Activated CD4-positive, alpha-beta T cell treated with anti-CD3 and anti-CD28 coated beads, Interleukin-2, amount 50 U/mL, for 24 hours (primary cell): Measurements from ENCODE around the gene FAM174B.

Source experiments
- DNase-seq, 2 donors: peaks; one replicate each; pipeline ENCODE4 v3.0.0-alpha.2; 2020; ENCODE audit warnings: low read depth in 1 of 2, low spot score in 1 of 2

The FAM174B gene

DNA sequence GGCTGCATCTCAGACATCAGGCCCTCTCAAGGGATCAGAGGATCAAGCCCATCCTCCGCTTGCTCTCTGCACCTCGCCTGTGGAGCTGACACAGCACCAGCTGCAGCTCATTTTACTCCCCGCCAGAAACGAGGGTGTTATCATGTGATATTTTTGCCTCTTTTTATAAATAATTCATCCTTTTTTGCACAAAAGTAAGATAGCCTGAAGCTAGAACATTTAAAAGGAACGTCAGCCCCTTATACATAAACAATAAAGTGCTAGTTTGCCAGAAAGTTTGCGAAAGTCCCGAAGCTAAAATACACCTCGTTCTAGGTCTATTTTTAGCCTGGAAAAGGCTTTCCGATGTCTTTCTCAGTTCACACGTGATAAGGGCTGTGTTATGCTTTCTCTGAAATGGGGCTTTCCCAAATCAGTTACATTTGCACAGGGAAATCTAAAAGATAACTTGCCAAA, 9.6 kb upstream of the FAM174B start:
- DNase-seq = no peak

DNA sequence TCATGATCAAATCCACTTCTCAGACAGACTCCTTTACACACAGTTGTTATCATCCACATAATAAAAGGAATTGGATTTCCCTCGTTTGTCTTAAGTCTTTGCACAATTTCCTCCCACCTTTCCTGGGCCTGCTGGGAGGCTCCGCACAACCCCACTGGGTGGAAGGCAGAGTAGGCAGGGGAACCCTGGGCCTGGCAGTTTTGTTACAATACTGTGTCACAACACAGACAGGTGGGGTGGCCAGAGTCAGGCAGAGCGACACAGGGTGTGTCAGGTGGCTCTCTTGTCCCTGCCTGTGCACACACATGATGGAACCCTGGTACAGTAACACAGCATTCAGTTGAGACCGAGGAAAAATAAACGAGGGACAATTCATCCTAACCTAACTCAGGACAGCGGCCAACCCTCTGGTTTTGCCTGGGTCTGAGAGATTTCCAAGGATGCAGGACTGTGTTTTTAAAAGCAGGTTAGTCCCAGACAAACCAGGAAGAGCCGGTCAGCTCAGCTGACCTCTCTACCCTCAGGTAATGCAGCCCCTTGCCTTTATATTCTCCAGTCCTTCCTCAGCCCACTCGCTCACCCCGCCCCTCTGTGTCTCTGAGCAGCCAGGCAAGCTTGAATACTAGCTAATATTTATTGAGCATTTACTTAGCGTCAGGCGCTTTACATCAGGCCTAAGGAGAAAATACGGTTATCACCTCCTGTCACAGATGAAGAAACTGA, 8.8 kb upstream of the FAM174B start:
- no peak for DNase-seq

DNA sequence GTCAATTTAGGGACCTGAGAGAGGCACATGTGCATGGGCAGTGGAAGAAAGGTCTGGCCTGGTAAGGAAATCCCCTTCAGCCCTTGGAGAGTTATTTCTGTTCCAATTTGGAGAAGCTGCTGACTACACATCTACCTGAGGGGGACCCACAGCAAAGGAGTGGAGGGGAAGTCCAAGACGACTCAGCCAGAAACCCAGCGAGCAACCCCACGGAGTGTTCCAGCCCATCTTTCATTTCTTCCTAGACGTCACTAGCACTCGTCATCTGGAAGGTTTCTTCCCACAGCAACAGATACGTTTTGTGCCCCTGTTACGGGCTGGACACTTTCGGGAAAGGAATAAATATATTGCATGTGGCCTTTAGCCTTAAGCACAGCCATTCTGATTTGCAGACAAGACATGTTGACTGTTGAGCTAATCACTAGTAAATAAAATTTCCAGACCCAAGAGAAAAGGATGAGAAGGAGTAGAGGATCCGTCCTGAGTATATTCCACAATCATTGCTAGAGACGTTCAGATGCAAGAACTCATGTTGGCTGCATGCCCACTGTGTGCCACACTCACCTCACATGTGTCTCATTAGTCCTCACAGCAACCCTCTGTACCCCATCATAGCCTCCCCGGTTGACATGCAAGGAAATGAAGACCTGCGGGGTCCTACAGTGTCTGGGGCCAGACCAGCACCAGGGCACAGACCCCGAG, 7.8 kb upstream of the FAM174B start:
- DNase-seq = peak in 1 of 2 donors; percentile 14

DNA sequence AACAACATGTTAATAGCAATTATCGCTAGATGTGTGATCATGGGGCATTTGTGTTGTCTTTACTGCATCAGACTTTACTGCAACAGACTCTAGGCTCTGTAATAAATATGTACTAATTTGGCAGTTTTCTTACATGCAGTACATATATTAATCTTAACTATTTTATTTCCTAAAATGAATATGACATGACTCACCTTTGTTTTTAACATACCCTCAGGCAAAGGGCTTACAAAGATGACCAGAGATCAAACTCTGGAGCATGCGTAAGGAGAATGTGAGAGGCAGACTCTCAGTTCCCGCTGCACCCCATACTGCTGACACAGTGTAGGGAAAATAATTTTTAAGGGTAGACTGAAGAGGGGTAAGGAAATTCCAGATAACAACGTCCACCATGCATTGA, 7.2 kb upstream of the FAM174B start:
- DNase-seq = no peak

DNA sequence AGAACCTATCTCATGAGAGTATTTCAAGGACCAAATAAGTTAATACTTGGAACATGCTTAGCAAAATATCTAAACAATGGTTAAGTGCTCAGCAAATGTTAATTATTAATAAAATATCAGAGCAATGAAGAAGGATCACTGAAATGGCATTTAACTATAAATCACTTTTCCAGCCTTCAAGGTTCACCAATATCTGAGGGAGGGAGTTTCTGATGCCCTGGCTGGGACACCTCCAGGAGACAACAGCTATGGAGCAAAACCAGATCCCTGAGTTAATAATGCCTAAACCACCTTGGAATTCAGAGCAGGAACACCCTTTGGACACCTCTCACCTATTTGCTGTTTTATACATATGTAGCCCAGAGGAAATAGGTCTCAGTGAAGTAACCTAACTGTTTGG, 6.4 kb upstream of the FAM174B start:
- no peak for DNase-seq

DNA sequence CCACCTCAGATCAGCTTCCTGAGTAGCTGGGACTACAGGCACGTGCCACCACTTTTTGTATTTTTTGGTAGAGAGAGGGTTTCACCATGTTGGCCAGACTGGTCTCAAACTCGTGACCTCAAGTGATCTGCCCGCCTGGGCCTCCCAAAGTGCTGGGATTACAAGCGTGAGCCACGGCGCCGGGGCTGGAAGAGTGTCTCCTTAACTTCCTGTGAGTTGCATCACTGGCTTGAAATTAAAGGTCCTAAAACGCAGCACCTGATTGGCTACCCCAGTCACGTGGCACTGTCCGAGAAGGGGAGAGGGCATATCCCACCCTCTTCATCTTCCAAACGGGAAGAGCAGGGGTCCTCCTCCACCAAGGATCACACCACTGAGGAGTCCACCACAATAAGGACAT, 5.5 kb upstream of the FAM174B start:
- DNase-seq = no peak

DNA sequence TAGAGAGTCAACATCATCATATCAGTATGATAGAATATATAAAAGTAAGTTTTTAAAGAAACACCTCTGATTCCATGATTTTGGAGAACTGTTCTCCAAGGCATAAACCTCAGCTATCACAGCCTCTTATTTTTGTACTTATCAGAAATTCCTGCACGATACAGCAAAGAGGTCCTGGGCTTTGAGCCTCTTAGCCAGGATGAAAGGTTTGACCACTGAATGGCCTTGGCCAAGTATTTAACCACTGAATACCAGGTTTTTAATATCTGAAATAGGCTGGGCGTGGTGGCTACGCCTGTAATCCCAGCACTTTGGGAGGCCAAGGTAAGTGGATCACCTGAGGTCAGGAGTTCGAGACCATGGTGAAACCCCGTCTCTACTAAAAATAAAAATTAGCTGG, 1.9 kb upstream of the FAM174B start:
- DNase-seq = no peak

DNA sequence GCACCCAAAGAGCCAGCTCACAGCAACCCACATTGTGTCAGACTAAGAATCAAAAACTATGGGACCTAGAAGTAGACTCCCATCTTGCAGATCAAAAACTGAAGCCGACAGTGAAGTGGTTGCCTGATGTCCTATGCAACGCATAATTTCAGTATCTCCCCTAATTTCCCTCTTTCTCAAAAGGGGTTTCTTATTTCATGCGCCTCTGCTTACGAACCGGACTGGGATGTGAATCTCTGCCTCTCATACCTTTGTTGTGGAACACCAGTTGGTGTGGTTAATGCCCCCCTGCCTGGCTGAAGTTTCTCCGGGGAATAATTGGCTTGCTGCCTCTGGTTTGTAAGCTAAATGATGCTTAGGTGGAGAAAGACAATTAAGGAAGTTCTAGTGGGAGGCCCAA, 514 bp upstream of the FAM174B start:
- DNase-seq = no peak

DNA sequence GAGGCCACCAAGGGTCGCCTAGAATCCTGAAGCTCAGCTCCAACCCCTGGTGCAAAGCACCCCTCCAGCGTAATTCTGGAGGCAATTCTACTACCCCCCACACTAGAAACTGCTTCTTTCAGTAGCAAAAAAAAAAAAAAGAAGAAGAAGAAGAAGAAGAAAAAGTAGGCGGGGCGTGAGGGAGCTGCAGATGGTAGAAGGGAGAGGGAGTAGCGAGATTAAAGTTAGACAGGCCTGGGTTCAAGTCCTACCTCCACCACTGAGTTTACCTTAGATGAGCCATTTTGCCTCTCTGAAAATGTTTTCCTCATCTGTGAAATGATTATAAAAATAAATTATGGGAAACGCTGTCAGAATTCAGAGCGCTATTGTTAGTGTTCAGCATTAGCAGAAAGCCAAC, 913 bp downstream of the FAM174B start:
- DNase-seq = no peak

DNA sequence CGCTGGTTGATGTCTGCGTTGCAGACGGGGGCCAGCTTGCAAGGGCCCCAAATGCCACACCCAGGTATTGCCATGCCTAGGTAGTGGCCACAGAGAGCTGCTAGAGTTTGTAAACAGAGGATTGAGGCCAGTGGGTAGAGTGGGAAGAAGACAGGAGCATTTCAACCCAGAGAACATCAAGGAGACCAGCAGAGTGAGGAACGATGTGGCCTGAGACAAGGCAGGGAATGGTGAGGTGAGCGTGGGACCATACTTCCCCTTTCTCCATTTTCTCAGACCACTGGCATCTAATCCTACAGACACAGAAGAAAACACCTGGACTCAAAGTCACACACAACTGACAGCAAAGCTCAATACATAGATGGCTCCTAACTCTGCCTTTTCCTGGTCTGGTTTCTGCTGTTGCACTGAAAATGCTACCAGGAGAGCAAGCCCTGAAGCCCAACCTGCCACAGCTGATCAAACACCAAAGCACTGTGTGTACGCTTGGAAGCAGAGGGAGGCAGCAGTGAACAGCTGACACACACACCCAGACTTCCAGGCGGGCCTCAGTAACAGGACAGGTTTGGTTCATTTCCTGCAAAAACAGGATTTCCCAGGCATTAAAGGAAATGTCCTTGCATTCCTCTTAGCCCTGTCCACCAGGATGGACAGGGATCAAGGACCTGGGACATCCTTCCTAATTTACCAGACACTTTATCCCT, 1.6 kb downstream of the FAM174B start:
- no peak for DNase-seq

DNA sequence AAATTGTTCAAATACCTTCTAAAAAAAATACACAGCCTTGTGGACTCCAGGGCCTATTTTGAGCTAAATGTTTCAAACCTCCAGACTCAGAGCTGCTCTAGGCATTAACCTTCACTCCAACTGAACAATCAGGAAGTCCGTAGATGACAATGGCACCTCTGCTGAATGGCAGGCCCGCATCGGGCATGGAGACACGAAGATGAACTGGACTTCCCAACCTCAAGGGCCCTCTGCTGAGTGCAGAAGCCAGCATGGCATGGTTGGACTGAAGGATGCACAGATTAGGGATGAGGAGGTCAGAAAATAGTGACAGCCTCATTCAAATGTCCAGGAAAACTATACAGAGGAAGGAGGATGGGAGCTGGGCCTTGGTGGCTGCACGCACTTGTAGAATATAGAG, 2.2 kb downstream of the FAM174B start:
- DNase-seq = no peak

DNA sequence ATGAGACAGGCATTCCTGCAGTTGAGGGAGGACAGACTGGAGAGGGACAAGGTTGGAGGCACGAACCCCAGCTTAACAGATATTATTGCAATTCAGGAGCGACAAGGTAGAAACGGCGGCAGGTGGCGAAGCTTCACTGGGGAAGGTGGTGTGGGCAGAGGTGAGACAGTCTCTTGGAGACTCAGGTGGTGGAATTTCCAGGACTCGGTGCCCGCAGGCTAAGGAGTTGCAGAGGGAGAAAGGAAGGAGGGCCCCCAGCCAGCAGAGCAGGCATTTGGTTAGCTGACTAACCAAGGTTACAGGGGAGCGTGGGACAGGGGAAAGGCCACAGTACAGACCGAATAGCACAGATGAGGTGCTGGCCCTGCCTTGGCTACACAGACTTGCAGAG, 3.0 kb downstream of the FAM174B start:
- no peak for DNase-seq

DNA sequence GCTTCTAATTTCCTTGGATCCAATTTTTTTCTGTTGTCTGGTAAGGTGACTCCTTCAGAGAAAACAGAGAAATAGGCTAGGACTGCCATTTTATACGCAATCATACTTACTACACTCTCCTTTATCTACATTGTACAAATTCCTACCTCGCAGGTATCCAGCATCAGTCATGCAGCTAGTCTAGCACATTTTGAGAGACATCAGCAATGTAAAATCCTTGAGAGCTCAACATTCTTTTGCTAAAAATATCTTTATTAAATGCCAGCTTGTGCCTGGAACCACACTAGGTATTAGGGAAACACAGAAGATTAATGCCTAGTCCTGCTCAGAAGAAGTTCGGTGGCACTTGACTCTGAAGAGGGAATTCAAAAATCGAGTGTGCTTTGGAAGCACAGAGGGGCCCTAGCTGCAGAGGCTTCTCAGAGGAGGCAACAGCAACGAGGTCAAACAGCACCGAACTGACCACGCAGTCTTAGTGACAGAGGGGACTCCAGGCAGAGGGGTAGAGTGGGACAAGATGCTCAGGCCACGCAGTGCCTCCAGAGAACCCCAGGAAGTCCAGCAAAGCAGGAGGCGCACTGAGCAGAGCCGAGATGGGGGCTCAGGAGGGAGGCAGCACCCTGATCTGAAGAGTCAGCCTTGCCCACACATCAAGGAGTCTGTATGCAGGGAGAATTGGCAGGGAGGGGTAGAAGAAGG, 3.5 kb downstream of the FAM174B start:
- no peak for DNase-seq

DNA sequence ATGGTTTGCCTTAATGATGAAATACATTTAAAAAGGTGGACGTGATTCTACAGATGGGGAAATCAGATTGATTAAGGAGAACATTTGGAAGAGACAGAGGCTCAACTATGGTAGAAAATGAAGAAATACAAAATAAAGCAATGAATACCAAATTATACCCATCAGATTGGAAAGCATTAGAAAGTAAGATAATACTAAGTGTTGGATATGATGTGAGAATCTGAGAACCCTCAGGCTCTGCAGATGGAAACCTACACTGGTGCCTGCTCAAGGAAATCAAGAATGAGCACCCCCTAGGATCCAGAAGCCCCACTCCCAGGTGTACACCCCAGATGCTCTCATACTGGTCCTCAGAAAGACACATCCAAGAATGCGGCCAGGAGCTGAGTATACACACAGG, 4.6 kb downstream of the FAM174B start:
- no peak for DNase-seq

DNA sequence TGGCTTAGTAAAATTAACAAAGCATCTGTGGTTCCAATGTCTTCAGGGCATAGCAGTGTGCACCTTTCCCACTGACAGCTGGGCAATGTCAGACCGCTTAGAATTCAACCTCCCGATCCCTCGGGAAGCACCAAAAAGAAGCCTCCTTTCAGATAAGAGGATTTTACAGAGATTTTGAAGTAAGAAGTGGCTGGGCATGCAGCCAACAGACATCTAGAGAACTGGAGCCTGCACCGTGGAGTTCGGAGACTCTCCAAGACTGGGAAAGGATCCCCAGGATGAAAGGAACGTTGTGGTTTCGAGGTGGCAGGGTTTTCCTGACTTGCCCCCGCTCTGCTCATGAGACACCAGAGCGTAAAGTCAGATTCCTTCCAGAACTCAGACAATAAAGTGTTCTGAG, 5.3 kb downstream of the FAM174B start:
- DNase-seq = no peak

DNA sequence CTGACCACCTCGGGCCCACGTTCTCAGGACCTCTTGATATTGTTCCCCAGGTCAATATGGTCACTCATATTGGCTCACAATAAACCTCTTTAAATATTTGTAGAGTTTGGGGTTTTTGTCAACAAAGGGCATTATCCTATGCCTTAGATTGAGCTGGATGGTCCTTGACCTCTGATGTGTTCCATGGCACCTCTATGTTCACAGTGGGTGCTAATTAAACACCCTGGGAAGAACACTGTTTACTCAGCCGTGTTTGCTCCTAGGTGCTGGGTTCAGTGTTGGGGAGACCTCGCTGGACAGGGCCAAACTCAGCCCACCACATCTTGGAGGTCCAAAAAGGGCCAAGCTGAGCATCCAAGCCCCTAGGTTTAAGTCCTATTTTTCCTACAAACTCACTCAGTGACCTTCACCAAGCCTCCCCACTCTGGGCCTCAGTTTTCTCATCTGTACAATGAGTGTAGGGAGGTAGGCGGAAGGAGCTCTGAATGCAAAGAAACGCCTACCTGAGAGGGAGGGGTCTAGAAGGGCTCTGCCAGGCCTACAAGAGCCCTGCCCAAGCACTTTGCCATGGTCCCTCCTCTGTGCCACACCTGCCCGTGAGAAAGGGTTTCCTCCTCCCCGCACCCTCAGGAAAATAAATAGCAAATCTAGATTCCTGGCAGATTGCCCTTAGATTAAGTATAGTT, 7.2 kb downstream of the FAM174B start:
- no peak for DNase-seq

DNA sequence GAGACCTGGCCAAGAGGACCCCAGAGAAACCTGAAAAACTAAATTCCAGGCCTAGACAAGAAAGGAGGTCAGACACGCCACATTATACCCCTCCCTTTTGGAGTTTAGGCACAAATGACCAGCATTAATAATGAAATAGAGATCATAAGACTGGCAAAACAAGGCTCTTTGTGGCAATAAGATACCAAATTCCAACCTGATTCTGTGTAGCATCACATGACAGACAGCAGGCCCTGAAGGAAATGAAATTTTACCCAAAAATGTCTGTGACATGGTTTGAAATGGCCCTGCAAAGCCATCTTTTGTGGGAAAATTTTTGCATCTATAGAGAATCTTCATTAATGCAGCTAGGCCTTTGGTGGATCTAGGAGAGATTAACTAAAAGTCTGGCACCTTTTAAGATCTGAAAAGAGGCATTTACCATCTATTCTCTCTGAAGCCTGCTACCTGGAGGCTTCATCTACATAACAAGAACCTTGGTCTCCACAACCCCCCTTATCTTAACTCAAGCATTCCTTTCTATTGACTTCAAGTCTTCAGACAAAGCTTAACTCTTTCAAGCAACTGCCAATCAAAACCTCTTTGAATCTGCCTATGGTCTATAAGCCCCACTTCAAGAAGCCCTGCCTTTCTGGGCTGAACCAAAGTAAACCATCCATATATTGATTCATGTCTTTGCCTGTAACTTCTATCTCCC, 8.0 kb downstream of the FAM174B start:
- no peak for DNase-seq

DNA sequence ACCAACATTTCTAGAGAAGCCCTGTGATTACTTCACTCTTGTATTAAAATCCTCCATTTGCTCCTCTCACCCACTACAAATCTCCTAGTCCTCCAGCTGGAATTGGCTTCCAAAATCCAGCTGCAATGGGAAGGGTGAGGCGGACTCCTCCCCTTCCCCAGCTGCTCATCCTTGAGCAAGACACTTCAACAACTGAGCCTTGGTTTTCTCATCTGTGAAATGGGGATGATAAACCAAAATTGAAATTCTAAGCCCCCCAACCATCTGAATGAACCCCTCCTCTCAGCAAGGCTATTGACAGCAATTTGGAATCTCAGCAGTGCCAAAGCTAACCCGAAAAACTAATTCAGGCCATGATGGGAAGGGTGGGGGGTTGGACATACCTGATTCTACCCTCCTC, 9.4 kb downstream of the FAM174B start:
- DNase-seq = no peak

DNA sequence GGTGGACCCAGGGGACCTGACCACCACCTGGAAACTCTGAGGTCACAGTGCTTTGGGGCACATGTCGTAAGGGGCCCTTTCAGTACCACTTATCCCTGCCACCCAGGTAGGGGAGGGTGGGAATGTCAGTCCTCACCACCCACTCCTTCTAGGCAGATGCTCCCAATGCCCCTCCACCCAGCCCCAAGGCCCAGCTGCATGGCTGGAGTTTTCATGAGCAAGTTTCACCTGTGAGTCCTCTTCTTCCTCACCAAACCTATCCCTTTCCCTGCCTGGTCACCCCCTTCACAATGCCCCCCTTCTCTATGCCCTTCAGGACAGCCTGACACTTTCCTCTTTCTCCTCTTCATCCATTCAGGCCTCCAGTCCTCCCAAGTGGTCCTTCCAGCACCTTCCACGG, 9.8 kb downstream of the FAM174B start:
- no peak for DNase-seq

DNA sequence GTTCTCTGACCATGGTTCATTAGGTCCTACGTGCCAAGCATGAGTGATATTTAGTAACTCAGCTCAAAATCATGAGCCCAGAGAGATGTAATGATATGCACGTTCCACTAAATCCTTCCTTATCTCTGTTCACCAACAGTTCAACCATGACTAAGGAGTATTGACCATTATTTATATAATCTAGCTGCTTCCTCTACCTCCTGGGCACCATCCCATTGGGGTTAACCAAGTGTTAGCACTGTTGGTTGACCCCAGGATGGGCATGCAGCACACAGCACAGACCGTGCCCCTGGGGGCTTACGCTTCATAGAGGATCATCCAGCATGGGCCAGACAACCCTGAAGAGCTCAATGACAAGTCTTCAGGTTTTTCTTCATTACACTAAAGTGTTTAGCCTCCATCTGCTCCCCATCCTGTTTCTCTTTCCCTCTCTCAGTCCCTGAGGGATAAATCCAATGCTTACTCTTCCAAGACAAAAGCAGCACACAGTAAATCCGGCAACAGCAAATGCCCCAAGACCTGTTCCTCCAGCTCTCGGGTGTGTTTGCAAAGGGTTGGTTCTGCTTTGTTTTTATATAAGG, 10.4 kb downstream of the FAM174B start:
- DNase-seq = no peak
